Keratinocyte (primary cell): ENCODE results near the gene MPO. TPM values are rescaled to one million over a fixed set of nuclear protein-coding genes. Genes with fewer than 3 reads are reported as not detected.

ENCODE experiments used
- DNase-seq: peaks from one replicate; pipeline ENCODE4 v3.0.0-alpha.2; 2011; ENCODE audit warnings: low read depth, missing footprints, low spot score
- FAIRE-seq: peaks from 2 replicates; lab custom pipeline; 2011; peaks lifted over from hg19 to GRCh38; lab: Jason Lieb, UNC
- H2AFZ ChIP-seq: 2 replicates; pipeline ENCODE4 v1.6.0; 2012; ENCODE audit warnings: low read length, control low read depth, inconsistent platforms; ENCODE audit not compliant: control insufficient read depth
- H3K27ac ChIP-seq: 2 replicates; pipeline ENCODE4 v1.5.1; 2011; ENCODE audit warnings: low read length; ENCODE audit not compliant: control insufficient read depth, insufficient read depth
- H3K27me3 ChIP-seq: 3 replicates; pipeline ENCODE4 v1.6.0; 2011; ENCODE audit warnings: low read length; ENCODE audit not compliant: control insufficient read depth, insufficient read depth; ENCODE audit errors: extremely low read depth
- H3K36me3 ChIP-seq, 2 experiments: 2 replicates in 1 of 2; 3 replicates in 1 of 2; pipeline ENCODE4 v1.5.1; 2011; ENCODE audit warnings: low read length in 2 of 2, mild to moderate bottlenecking in 1 of 2; ENCODE audit not compliant: control insufficient read depth in 2 of 2, insufficient read depth in 2 of 2; ENCODE audit errors: extremely low read depth in 1 of 2
- H3K4me1 ChIP-seq: 3 replicates; pipeline ENCODE4 v1.5.1; 2011; ENCODE audit warnings: low read length; ENCODE audit not compliant: control insufficient read depth, insufficient read depth; ENCODE audit errors: extremely low read depth
- H3K4me2 ChIP-seq: 3 replicates; pipeline ENCODE4 v1.6.0; 2011; ENCODE audit warnings: low read depth, low read length; ENCODE audit not compliant: control insufficient read depth, insufficient read depth; ENCODE audit errors: extremely low read depth
- H3K4me3 ChIP-seq, 3 experiments: fragments of 200-600 bp in 1 of 3; sonication (generic) in 1 of 3; 2 replicates in 2 of 3; 3 replicates in 1 of 3; pipeline ENCODE4 v1.5.1; 2011 to 2016; ENCODE audit warnings: low read length in 3 of 3, mild to moderate bottlenecking in 3 of 3, control low read depth in 2 of 3, inconsistent platforms in 1 of 3, low read depth in 1 of 3, mixed read lengths in 1 of 3, mixed run types in 1 of 3, moderate library complexity in 1 of 3; ENCODE audit not compliant: control insufficient read depth in 2 of 3, insufficient read depth in 2 of 3; ENCODE audit errors: extremely low read depth in 1 of 3
- H3K79me2 ChIP-seq: 2 replicates; pipeline ENCODE4 v1.6.0; 2012; ENCODE audit warnings: low read length; ENCODE audit not compliant: control insufficient read depth, insufficient read depth
- H3K9ac ChIP-seq: 3 replicates; pipeline ENCODE4 v1.6.0; 2011; ENCODE audit warnings: low read length; ENCODE audit not compliant: control insufficient read depth, insufficient read depth; ENCODE audit errors: extremely low read depth
- H3K9me1 ChIP-seq: 3 replicates; pipeline ENCODE4 v1.6.0; 2011; ENCODE audit warnings: low read length; ENCODE audit not compliant: control insufficient read depth, insufficient read depth; ENCODE audit errors: extremely low read depth
- H3K9me3 ChIP-seq: 2 replicates; pipeline ENCODE4 v1.5.1; 2012; ENCODE audit warnings: low read depth, low read length; ENCODE audit not compliant: control insufficient read depth
- H4K20me1 ChIP-seq: 3 replicates; pipeline ENCODE4 v1.6.0; 2011; ENCODE audit warnings: low read length; ENCODE audit not compliant: control insufficient read depth, insufficient read depth; ENCODE audit errors: extremely low read depth
- EZH2 ChIP-seq: IDR thresholded peaks from one replicate; pipeline ENCODE4 v1.6.1; 2012; ENCODE audit warnings: inconsistent platforms, mild to moderate bottlenecking, low read length, moderate library complexity
- dilution Hi-C: fragments of 300-500 bp; cut with MboI; formaldehyde crosslinking; loops from one replicate; pipeline ENCODE4 v1.7.0; 2020; ENCODE audit warnings: low sequenced_read_pairs; ENCODE audit not compliant: extremely low pct_ligation_motif_present
- polyA plus RNA-seq, 5 experiments: library from polyadenylated mRNA; depleted of rRNA in 3 of 5; stranded (reverse) in 3 of 5; stranded (forward) in 1 of 5; unstranded in 1 of 5; fragments of >200 nt; gene quantifications; 1 replicate in 1 of 5; 2 replicates in 3 of 5; 3 replicates in 1 of 5; pipeline versions ENCODE4 v1.2.1 to v1.2.3, GENCODE V29; 2011 to 2012; ENCODE audit warnings: missing spikeins in 2 of 5, low read depth in 1 of 5, low replicate concordance in 1 of 5
- TF ChIP-seq, protein P1 (sequence below), 3 experiments: IDR thresholded peaks in 1 of 3; conservative IDR thresholded peaks in 1 of 3; optimal IDR thresholded peaks in 1 of 3; 2 replicates in 2 of 3; 3 replicates in 1 of 3; pipeline versions ENCODE3 to v1.5.1; 2011; ENCODE audit warnings: low read length in 3 of 3, mild to moderate bottlenecking in 3 of 3, moderate library complexity in 2 of 3, control low read depth in 1 of 3, inconsistent platforms in 1 of 3; ENCODE audit not compliant: insufficient read depth in 2 of 3; ENCODE audit errors: extremely low read depth in 1 of 3

MPO gene
- polyA plus RNA-seq, 1 donor (not counting 4 experiments of a cell fraction or from before 2014, with no cell fraction given) = not detected

GRCh38 chr17:58302919-58303585 is 22.3 kb upstream of the MPO start:
- Histone ChIP-seq H3K4me2 (no peak overlapping the region), H4K20me1 (no peaks in the 10 kb centered on the region), H3K9ac (no peak overlapping the region), H3K36me3 (no peaks in the 10 kb centered on the region), H3K4me3 (no peak overlapping the region), H2AFZ (no peak overlapping the region), H3K27ac (no peak overlapping the region), H3K4me1 (no peaks in the 10 kb centered on the region), H3K79me2 (no peaks in the 10 kb centered on the region), H3K9me3 (no peaks in the 10 kb centered on the region), H3K9me1 (no peaks in the 10 kb centered on the region), H3K27me3 (peaks cover 27% of the 10 kb centered on the region)
- no peak for TF ChIP-seq EZH2
- TF ChIP-seq, protein P1, sequence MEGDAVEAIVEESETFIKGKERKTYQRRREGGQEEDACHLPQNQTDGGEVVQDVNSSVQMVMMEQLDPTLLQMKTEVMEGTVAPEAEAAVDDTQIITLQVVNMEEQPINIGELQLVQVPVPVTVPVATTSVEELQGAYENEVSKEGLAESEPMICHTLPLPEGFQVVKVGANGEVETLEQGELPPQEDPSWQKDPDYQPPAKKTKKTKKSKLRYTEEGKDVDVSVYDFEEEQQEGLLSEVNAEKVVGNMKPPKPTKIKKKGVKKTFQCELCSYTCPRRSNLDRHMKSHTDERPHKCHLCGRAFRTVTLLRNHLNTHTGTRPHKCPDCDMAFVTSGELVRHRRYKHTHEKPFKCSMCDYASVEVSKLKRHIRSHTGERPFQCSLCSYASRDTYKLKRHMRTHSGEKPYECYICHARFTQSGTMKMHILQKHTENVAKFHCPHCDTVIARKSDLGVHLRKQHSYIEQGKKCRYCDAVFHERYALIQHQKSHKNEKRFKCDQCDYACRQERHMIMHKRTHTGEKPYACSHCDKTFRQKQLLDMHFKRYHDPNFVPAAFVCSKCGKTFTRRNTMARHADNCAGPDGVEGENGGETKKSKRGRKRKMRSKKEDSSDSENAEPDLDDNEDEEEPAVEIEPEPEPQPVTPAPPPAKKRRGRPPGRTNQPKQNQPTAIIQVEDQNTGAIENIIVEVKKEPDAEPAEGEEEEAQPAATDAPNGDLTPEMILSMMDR (optimal IDR thresholded peaks at IDR 0.05 in 1 of 3, IDR thresholded peaks at IDR 0.05 in 1 of 3, conservative IDR thresholded peaks at IDR 0.05 in 1 of 3; ENCODE audit: extremely low read depth in 1 of 3, insufficient read depth in 2 of 3, low read length in 3 of 3) = no peak
- DNase-seq (no peak), FAIRE-seq (no peak)
- dilution Hi-C loops = no loop called here

DNA sequence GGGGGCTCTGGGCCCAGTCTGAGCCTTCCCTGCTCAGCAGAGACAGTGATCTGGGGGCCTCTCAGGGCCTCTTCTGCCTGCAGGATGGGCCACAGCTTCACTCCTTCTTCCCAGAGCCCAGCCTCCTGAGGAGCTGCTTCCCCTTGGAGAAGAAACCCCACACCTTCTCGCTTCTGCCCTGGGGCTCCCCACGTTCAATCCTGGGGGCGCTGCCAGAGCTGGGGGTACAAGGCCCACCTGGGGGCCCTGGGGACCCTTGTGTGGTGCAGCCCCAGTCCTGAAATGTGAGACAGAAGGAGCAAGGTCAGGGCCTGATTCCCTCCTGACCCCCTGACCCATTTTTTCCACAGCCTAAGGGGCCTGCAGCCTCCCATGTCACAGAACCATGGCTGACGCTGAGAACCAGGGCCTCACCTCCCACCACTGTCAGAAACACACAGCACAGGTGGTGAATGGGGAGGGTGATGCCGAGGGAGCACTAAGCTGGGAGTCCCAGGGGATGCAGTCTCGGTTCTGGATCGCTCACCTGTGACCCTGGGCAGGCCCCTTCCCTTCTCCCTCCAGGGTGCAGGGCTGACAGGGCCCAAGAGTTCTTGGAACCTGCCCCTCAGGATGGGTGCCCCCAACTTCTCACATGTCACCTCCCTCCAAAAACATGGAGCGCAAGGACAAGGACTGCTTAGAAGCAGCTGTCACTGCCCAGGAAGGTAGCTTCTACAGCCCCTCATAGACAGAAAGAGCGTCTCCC is 21.6 kb upstream of the MPO start:
- Histone ChIP-seq H4K20me1 (no peaks in the 10 kb centered on the region), H3K27me3 (peaks cover 23% of the 10 kb centered on the region), H3K36me3 (no peaks in the 10 kb centered on the region), H3K9me1 (no peaks in the 10 kb centered on the region), H3K9ac (no peak overlapping the region), H3K79me2 (no peaks in the 10 kb centered on the region), H2AFZ (no peak overlapping the region), H3K9me3 (no peaks in the 10 kb centered on the region), H3K27ac (no peak overlapping the region), H3K4me2 (no peak overlapping the region), H3K4me1 (no peaks in the 10 kb centered on the region), H3K4me3 (no peak overlapping the region)
- TF ChIP-seq, protein P1 (optimal IDR thresholded peaks at IDR 0.05 in 1 of 3, IDR thresholded peaks at IDR 0.05 in 1 of 3, conservative IDR thresholded peaks at IDR 0.05 in 1 of 3; ENCODE audit: extremely low read depth in 1 of 3, insufficient read depth in 2 of 3, low read length in 3 of 3) = no peak
- no peak for TF ChIP-seq EZH2
- no peak for FAIRE-seq
- no peak for DNase-seq
- dilution Hi-C loops = no loop called here
